Nephron (organoid): ENCODE data around the gene KAZN.

Experiments
- H3K27ac Mint-ChIP-seq, 3 experiments: 2 replicates each; pipeline ENCODE4 v1.8.0; 2020; ENCODE audit warnings: mixed read lengths in 3 of 3, mild to moderate bottlenecking in 2 of 3, moderate library complexity in 1 of 3
- H3K27me3 Mint-ChIP-seq: 2 replicates; pipeline ENCODE4 v1.8.0; 2021; ENCODE audit warnings: low read depth, mild to moderate bottlenecking, moderate library complexity, mixed read lengths
- H3K36me3 Mint-ChIP-seq: 2 replicates; pipeline ENCODE4 v1.8.0; 2020; ENCODE audit warnings: low read depth, mixed read lengths
- H3K4me1 Mint-ChIP-seq: 2 replicates; pipeline ENCODE4 v1.8.0; 2020; ENCODE audit warnings: mixed read lengths
- H3K4me3 Mint-ChIP-seq, 3 experiments: 2 replicates each; pipeline ENCODE4 v1.8.0; 2020; ENCODE audit warnings: mild to moderate bottlenecking in 3 of 3, mixed read lengths in 3 of 3, moderate library complexity in 2 of 3
- H3K9me3 Mint-ChIP-seq: 2 replicates; pipeline ENCODE4 v1.8.0; 2020; ENCODE audit warnings: mixed read lengths
- CTCF ChIP-seq, 3 experiments: fragments of 200-600 bp; sonication (generic); IDR thresholded peaks; one replicate each; pipeline ENCODE4 v1.5.0; 2021; ENCODE audit warnings: antibody characterized with exemption in 3 of 3; ENCODE audit not compliant: unreplicated experiment in 3 of 3

The KAZN gene

GRCh38 chr1:14668538-14668937 is 70.1 kb downstream of the KAZN start:
- Mint-ChIP-seq H3K4me1 (peaks cover 34% of the 10 kb centered on the region), H3K27me3 (peaks cover 4% of the 10 kb centered on the region), H3K36me3 (peaks cover 8% of the 10 kb centered on the region), H3K9me3 (no peaks in the 10 kb centered on the region), H3K4me3 (peak overlapping the region in 1 of 3 experiments; percentile 34), H3K27ac (peak overlapping the region; percentile 14 to 82 (median 69))
- TF ChIP-seq CTCF (IDR thresholded peaks at IDR 0.05; ENCODE audit: unreplicated experiment in 3 of 3): no peak

GRCh38 chr1:14672005-14672404 is 73.5 kb downstream of the KAZN start:
- peaks cover 19% of the 10 kb centered on the region for H3K36me3 Mint-ChIP-seq
- H3K4me1 Mint-ChIP-seq: peaks cover 29% of the 10 kb centered on the region
- H3K27me3 Mint-ChIP-seq: peaks cover 10% of the 10 kb centered on the region
- no peak for TF ChIP-seq CTCF (IDR thresholded peaks at IDR 0.05; ENCODE audit: unreplicated experiment in 3 of 3)
- no peak overlapping the region for H3K4me3 Mint-ChIP-seq
- peak overlapping the region; percentile 20 to 68 (median 61) for H3K27ac Mint-ChIP-seq
- H3K9me3 Mint-ChIP-seq: peaks cover 13% of the 10 kb centered on the region

GRCh38 chr1:14674030-14674429 is 75.5 kb downstream of the KAZN start:
- Mint-ChIP-seq H3K4me1 (peaks cover 12% of the 10 kb centered on the region), H3K27ac (no peak overlapping the region), H3K9me3 (peaks cover 13% of the 10 kb centered on the region), H3K27me3 (peaks cover 17% of the 10 kb centered on the region), H3K4me3 (no peak overlapping the region), H3K36me3 (peaks cover 19% of the 10 kb centered on the region)
- no peak for TF ChIP-seq CTCF (IDR thresholded peaks at IDR 0.05; ENCODE audit: unreplicated experiment in 3 of 3)

GRCh38 chr1:14676400-14676799 is 77.9 kb downstream of the KAZN start:
- H3K4me1 Mint-ChIP-seq: peaks cover 11% of the 10 kb centered on the region
- no peak overlapping the region for H3K4me3 Mint-ChIP-seq
- no peak for TF ChIP-seq CTCF (IDR thresholded peaks at IDR 0.05; ENCODE audit: unreplicated experiment in 3 of 3)
- peaks cover 19% of the 10 kb centered on the region for H3K36me3 Mint-ChIP-seq
- H3K27ac Mint-ChIP-seq: no peak overlapping the region
- peaks cover 23% of the 10 kb centered on the region for H3K27me3 Mint-ChIP-seq
- peaks cover 17% of the 10 kb centered on the region for H3K9me3 Mint-ChIP-seq

- Mint-ChIP-seq H3K36me3 (peaks cover 19% of the 10 kb centered on the region), H3K4me3 (no peak overlapping the region), H3K4me1 (peaks cover under 1% of the 10 kb centered on the region), H3K9me3 (peaks cover 17% of the 10 kb centered on the region), H3K27me3 (peaks cover 19% of the 10 kb centered on the region), H3K27ac (no peak overlapping the region)
- TF ChIP-seq CTCF (IDR thresholded peaks at IDR 0.05; ENCODE audit: unreplicated experiment in 3 of 3): no peak
These were observed 78.9 kb downstream of the KAZN start for GRCh38 chr1:14677292-14677971.

GRCh38 chr1:14678011-14678638 is 79.6 kb downstream of the KAZN start:
- Mint-ChIP-seq H3K27ac (no peak overlapping the region), H3K36me3 (peaks cover 19% of the 10 kb centered on the region), H3K4me3 (no peak overlapping the region), H3K27me3 (peaks cover 19% of the 10 kb centered on the region), H3K9me3 (peaks cover 17% of the 10 kb centered on the region), H3K4me1 (peaks cover 6% of the 10 kb centered on the region)
- TF ChIP-seq CTCF (IDR thresholded peaks at IDR 0.05; ENCODE audit: unreplicated experiment in 3 of 3): no peak
